OCI-LY7 (cell line): ENCODE data around the gene VPS26C. TPM values are rescaled to one million over a fixed set of nuclear protein-coding genes. Genes with fewer than 3 reads are reported as not detected.

ENCODE experiments used
- BruUV-seq: library from RNA; stranded (reverse); fragments of 400-500 nt; replicated peaks from 2 replicates; lab custom pipeline; 2021; lab: Mats Ljungman, UMichigan
- CTCF ChIA-PET: fragments of 300-600 bp; sonication (Branson Sonifier 250); formaldehyde crosslinking; loops from one replicate; lab custom pipeline; 2022; ENCODE audit warnings: antibody characterized with exemption; ENCODE audit not compliant: unreplicated experiment; lab: Charles Lee
- POLR2A ChIA-PET: fragments of 300-600 bp; sonication (Branson Sonifier 250); formaldehyde crosslinking; loops from one replicate; lab custom pipeline; 2022; ENCODE audit warnings: antibody characterized with exemption; lab: Charles Lee
- DNase-seq: peaks from one replicate; pipeline ENCODE4 v3.0.0-alpha.2; 2015; ENCODE audit warnings: low spot score
- H2AFZ ChIP-seq: fragments of 200-600 bp; sonication (generic), shearing (Covaris generic); 2 replicates; pipeline ENCODE4 v1.6.1; 2014; ENCODE audit warnings: mild to moderate bottlenecking, antibody characterized with exemption, low read length, moderate library complexity
- H3K27ac ChIP-seq: fragments of 200-600 bp; sonication (generic); 2 replicates; pipeline ENCODE4 v1.5.1; 2014; ENCODE audit warnings: mixed run types, low read depth, mild to moderate bottlenecking, moderate library complexity, low read length, inconsistent platforms; ENCODE audit not compliant: poor library complexity, severe bottlenecking
- H3K36me3 ChIP-seq: fragments of 200-600 bp; sonication (generic); 2 replicates; pipeline ENCODE4 v1.6.1; 2014; ENCODE audit warnings: mild to moderate bottlenecking, antibody characterized with exemption, low read length, moderate library complexity, mixed read lengths; ENCODE audit not compliant: insufficient read depth
- H3K4me1 ChIP-seq: fragments of 200-600 bp; sonication (generic); 2 replicates; pipeline ENCODE4 v1.5.1; 2014; ENCODE audit warnings: mild to moderate bottlenecking, low read length; ENCODE audit not compliant: insufficient read depth, poor library complexity, severe bottlenecking
- H3K4me2 ChIP-seq: fragments of 200-600 bp; sonication (generic); 2 replicates; pipeline ENCODE4 v1.6.1; 2014; ENCODE audit warnings: mild to moderate bottlenecking, low read length
- H3K4me3 ChIP-seq: fragments of 200-600 bp; sonication (generic); 2 replicates; pipeline ENCODE4 v1.5.1; 2014; ENCODE audit warnings: mild to moderate bottlenecking, low read depth, low read length; ENCODE audit not compliant: poor library complexity, severe bottlenecking
- H3K79me2 ChIP-seq: fragments of 200-600 bp; sonication (generic); 2 replicates; pipeline ENCODE4 v1.6.1; 2016; ENCODE audit warnings: low read depth, mild to moderate bottlenecking, low read length, moderate library complexity, mixed read lengths; ENCODE audit not compliant: insufficient read depth
- H3K9me2 ChIP-seq: fragments of 200-600 bp; sonication (generic); 2 replicates; pipeline ENCODE4 v1.6.1; 2016; ENCODE audit warnings: mild to moderate bottlenecking, low read length, mixed read lengths; ENCODE audit not compliant: insufficient read depth
- H3K9me3 ChIP-seq: fragments of 200-600 bp; sonication (generic); 2 replicates; pipeline ENCODE4 v1.6.1; 2014; ENCODE audit warnings: mild to moderate bottlenecking, mixed run types, low read length, mixed read lengths
- H4K20me1 ChIP-seq: fragments of 200-600 bp; sonication (generic); 2 replicates; pipeline ENCODE4 v1.6.1; 2014; ENCODE audit warnings: mild to moderate bottlenecking, antibody characterized with exemption, low read length, moderate library complexity, mixed read lengths; ENCODE audit not compliant: insufficient read depth
- CTCF ChIP-seq: fragments of 200-600 bp; sonication (generic); conservative IDR thresholded peaks from 2 replicates; pipeline ENCODE4 v1.5.1; 2014; ENCODE audit warnings: mild to moderate bottlenecking, antibody characterized with exemption, low read length, moderate library complexity, mixed read lengths
- EZH2phosphoT487 ChIP-seq: fragments of 200-600 bp; sonication (generic); IDR thresholded peaks from 2 replicates; pipeline ENCODE4 v1.6.1; 2018; ENCODE audit warnings: low read depth, borderline replicate concordance, mild to moderate bottlenecking, mixed run types, antibody characterized with exemption, low read length, moderate library complexity, mixed read lengths
- intact Hi-C: fragments of 100-400 bp; cut with micrococcal nuclease; formaldehyde crosslinking; loops from one replicate; pipeline ENCODE4 v1.10.0; 2022; ENCODE audit not compliant: unreplicated experiment
- total RNA-seq, 2 experiments: library from RNA; depleted of rRNA in 1 of 2; stranded (reverse); fragments of >200 nt in 1 of 2; shearing (Covaris generic) in 1 of 2; gene quantifications; 2 replicates each; pipeline ENCODE4 v1.2.3, GENCODE V29; 2014 to 2022

VPS26C gene
- total RNA-seq, 2 experiments from 2014 or later: 33.0 to 46.7 TPM

GRCh38 chr21:37220981-37221664 is 46.0 kb downstream of the VPS26C start:
- peaks cover 16% of the 10 kb centered on the region for H3K4me1 ChIP-seq
- peak overlapping the region; percentile 63 for H3K27ac ChIP-seq
- peak overlapping the region; percentile 90 for H2AFZ ChIP-seq
- no TSS peak for BruUV-seq
- peak overlapping the region; percentile 77 for H3K4me2 ChIP-seq
- intact Hi-C loops: loop anchor here (1.0 kb wide), 2 partner anchors 46 to 145 kb away; partner anchors contain the start of genes DYRK1A and VPS26C
- peaks cover 19% of the 10 kb centered on the region; the same call in 1 of the 2 replicates for H3K79me2 ChIP-seq
- TF ChIP-seq CTCF (peak; percentile 77), EZH2phosphoT487 (no peak)
- H4K20me1 ChIP-seq: no peaks in the 10 kb centered on the region
- ChIA-PET POLR2A (interaction anchor here (1.1 kb wide), 1 partner anchor 46 kb away, joined by 4 read pairs; the partner anchor contains the start of gene VPS26C), CTCF (no interaction called here)
- no peaks in the 10 kb centered on the region for H3K9me2 ChIP-seq
- no peaks in the 10 kb centered on the region for H3K9me3 ChIP-seq
- DNase-seq: peak; percentile 97
- peaks cover 33% of the 10 kb centered on the region for H3K36me3 ChIP-seq
- peak overlapping the region; percentile 68 for H3K4me3 ChIP-seq

GRCh38 chr21:37220433-37220980 is 46.6 kb downstream of the VPS26C start:
- Histone ChIP-seq H3K36me3 (peaks cover 27% of the 10 kb centered on the region), H3K27ac (peak overlapping the region; percentile 63), H3K4me1 (peaks cover 16% of the 10 kb centered on the region), H4K20me1 (no peaks in the 10 kb centered on the region), H3K4me2 (peak overlapping the region; percentile 77), H2AFZ (peak overlapping the region; percentile 90), H3K9me2 (no peaks in the 10 kb centered on the region), H3K79me2 (peaks cover 19% of the 10 kb centered on the region; the same call in 1 of the 2 replicates), H3K9me3 (no peaks in the 10 kb centered on the region), H3K4me3 (peak overlapping the region; percentile 68)
- BruUV-seq: no TSS peak
- DNase-seq: no peak
- ChIA-PET CTCF (no interaction called here), POLR2A (interaction anchor here (0.6 to 1.1 kb wide), 3 partner anchors 47 to 1290 kb away, joined by 3 to 4 read pairs (median 4); partner anchors contain the start of gene VPS26C)
- intact Hi-C loops: no loop called here
- TF ChIP-seq CTCF (no peak), EZH2phosphoT487 (no peak)
